Measurements from ENCODE around the gene FNDC5.
A peak's percentile ranks its signal among the peaks of the same experiment; 100 is the strongest.

The FNDC5 gene

DNA sequence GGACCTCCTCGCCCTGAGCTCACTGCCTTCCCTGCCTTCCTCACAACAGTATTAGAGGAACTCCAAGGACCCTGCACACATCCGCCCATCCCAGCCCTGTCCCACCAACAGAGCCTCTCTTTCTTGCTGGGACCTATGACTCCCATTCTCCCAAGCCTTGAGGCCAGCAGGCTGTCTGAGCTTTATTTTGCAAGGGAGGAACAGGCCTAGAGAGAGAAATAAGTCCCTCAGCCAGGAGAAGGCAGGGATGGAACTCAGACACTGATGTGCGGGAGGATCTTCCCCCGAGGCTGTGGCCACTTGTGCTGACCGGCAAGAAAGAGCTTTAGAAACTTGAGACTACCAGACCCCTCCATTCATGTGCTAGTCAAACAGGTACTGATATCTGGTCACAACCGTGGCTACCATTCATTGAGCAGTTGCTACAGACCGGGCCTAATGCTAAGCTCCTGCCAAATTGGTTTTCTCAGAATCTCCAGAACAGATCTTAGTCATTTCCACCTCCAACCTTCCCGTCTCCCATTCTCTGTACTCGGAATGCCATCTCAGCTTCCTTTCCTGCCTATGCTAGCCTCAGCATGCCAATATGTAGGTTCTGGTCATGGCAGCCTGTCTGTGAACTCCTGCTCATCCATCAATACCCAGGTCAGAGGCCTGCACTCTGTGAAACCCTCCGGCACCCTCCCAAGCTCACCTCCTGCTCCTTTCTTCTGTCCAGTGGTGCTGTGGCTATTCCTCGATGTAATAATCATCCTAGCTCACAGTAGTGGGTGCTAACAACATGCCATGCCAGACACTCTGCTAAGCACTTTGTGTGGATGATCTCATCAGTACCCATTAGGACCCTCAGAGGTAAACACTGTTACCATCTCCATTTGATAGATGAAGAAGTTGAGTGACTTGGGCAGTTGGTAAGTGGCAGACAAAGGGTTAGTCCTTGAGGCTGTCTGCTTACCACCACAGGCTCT, 26.7 kb upstream of the FNDC5 start:
- no peak for DNase-seq

- no peak for DNase-seq
These were observed 25.7 kb upstream of the FNDC5 start for GRCh38 chr1:32896451-32896850.

- DNase-seq: no peak
These were observed 24.9 kb upstream of the FNDC5 start for GRCh38 chr1:32895325-32896215.

GRCh38 chr1:32894681-32895080, 24.0 kb upstream of the FNDC5 start:
- no peak for DNase-seq

GRCh38 chr1:32894019-32894600, 23.4 kb upstream of the FNDC5 start:
- DNase-seq: no peak

GRCh38 chr1:32893198-32894018, 22.7 kb upstream of the FNDC5 start:
- peak; percentile 65 for DNase-seq

DNA sequence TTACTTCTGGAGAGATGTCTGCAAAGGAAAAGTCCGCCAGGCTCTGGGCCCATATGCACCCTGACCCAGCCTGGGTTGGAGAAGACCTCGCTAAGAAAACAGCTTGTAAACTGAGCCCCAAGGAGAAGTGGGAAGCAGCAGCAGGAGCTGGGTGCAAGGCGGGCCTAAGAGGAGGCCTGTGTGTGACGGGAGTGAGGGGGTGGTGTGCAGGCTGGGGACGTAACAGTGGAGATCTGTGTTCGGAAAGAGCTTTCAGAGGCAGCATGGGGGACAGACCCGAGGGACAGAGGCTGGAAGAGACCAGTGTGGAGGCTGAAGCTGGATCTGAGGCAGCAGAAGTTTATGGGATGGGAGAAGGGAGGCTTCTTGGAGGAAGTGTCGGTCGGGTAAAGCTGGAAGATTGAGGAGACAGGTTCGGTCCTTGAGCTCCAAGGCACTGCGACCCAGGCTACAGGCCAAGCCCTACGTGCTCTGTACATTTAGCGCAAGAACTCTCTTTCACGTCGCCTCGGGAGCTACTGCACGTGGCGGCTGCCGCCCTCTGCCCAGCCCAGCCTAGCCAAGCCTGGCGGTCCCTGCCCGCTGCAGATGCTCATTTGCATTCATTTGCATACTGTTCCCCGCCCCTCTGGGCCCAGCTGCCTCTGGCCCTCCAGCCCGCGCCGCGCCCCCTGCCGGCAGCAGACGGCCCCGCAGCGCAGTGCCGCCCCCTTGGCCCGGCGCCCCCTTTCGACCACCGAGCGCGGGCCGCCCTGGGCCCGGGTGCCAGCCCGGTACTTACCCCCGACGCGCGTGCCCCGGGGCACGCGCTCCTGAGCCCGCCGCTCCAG, 21.9 kb upstream of the FNDC5 start:
- peak; percentile 68 for DNase-seq

DNA sequence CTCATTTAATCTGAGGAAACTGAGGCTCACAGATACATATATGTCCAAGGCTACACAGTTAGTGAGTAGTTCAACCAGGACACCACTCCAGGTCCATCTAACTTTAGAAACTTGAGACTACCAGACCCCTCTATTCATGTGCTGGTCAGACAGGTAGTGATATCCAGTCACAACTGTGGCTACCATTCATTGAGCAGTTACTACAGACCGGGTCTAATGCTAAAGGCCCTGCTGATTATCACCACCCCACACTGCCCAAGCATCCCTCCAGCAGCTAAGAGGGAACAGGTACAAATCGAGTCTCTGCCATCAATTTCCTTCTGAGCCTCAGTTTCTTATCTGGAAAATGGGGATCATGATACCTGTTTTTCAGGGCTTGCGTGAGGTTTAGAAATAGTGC, 20.9 kb upstream of the FNDC5 start:
- no peak for DNase-seq

- DNase-seq: no peak
These were observed 20.5 kb upstream of the FNDC5 start for GRCh38 chr1:32891241-32891570.

DNA sequence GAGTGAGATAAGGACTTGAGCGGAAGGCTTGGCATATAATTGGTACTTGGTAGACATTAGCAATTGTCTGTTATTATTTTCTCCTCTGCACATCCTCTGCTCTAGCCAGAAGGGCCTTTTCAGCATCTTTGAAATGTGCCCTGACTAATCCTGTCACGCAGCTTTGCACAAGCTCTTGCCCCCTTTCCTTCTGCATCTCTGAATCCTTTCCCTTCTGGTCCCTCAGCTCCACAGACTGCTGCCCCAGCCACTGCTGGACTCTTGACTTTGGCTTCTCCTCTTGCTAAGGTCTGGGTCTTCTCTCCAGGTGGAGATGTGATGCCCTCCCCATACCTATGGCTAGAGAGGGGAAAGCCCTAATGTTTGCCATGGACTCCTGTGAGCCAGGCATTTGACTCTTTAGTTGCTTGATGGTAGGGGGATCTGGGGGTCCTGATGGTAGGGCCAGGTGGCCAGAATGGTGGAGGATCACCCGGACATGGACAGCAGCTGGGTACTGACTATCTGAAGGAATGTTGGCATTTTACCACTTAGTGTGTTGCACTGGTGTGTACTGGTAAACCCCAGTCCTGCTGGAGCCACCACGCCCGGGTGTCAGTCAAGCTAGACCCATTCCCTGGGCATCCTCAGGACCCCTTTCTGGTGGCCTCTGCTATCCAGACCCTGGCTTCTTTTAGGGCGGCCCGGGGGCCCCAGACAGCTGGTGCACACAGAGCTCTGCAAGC, 20.0 kb upstream of the FNDC5 start:
- no peak for DNase-seq

GRCh38 chr1:32889731-32890278, 19.1 kb upstream of the FNDC5 start:
- DNase-seq: no peak

GRCh38 chr1:32888677-32889420, 18.1 kb upstream of the FNDC5 start:
- no peak for DNase-seq

DNA sequence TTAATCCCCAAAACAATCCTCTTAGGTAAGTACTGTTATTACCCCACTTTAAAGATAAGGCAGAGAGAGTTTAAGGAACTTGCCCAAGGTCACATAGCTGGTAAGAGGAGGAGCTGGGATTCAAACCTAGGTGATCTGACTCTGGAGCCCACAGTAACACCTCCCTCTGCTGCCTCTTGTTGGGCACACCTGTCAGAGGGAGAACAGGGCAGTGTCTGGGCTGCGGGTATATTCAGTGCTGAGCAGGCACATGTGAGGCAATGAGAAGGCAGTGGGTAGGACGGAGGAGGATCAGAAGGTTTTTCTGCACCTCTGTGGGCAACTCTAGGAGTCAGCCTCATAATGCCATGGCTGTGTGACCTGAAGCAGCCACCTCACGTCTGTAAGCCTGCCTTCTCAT, 17.4 kb upstream of the FNDC5 start:
- DNase-seq: no peak

DNA sequence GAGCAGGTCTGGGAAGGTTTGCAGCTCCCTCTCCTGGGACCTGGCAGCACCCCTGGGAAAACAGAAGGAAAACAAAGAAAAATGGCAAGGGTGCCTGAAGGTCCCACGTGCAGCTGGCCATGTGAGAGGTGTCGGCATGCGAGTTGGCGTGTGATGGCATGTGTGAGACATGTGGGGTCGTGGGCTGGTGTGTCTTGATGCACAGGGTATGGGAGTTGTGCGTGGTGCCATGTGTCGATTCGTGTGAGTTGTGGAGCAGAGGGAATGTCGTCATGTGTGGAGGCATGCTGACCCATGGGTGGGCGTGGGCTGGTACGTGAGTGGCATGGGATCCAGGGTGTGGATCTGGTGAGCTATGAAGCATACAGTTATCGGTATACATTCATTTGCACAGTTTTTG, 16.9 kb upstream of the FNDC5 start:
- no peak for DNase-seq

- no peak for DNase-seq
These were observed 16.2 kb upstream of the FNDC5 start for GRCh38 chr1:32886828-32887414.

DNA sequence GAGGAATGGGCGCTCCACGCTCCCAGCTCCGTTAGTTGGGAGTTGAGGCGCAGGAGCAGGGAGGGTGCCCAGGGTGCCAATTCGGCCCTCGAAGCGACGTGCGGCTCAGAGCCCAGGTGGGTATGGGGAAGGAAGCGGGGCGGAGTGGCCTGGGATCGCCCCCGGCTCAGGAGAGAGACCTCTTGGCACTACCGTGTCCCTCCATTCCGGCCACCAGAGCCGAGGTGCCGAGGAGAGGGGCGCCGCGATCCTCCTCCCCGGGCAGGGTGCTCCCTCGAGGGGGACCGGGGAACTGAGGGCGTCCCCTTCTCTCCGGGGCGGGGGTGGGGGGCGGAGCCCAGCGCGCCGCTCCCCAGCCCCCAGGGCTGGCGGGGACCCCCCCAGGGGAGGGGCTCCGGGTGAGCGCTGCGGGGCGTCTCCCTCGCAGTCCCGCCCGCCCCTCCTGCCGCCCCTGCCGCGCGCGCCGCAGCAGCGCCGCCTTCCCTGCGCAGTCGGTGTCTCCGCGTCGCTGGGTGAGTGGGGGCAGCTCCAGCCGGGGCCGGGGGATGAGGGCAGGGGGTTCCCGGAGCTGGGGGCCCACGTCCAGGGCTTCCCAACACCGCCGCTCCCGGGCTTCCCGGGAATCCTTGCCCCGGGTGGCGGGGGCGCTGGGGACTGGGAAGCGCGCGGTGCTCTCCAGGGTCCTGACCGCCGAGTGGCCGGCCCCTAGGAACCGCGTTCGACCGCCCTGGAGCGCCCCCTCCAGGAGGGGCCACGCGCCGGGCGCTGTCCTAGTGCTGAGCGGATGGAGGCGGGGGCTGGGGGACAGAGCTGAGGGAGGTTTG, 15.5 kb upstream of the FNDC5 start, which contains the start of gene HPCA:
TSS of gene HPCA (plus strand) at position 488 of the 824 bp plus-strand sequence. CDS start 2,408 bp downstream, outside the sequence.
- DNase-seq: peak; percentile 25

DNA sequence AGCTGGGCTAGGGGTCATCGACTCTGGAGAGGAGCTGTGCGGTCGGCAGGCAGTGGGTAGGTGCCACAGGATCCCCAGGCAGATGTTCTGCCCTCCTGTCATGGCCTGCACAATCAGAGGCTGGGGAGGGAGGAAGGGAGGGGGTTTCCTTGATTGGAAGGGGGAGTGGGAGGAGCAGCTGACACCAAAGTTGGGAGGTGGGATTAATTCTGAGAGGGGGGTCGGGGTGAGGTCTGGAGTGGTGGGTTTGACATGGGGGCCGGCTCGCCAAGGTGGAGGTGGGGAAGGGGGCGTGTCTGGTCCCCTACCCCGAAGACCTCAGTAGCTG, 14.9 kb upstream of the FNDC5 start:
- DNase-seq: no peak

DNA sequence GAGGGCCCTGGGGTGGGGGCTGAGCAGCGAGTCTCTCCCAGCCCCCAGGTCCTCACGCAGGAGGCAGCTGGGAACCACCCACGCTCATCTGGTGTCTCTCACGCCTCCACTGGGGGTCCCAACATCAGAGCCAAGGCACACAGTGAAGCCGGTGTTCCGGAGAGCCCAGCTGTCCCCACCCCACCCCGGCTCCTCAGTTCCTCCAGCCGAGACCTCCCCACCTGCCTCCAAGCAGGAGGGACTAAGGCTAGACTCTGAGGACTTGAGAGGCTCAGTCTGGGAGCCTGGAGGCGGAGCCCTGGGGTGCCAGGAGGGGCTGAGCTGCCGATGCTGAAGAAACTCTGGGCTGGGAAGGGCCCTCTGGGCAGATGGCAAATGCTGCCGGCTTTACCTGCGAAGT, 14.0 kb upstream of the FNDC5 start:
- DNase-seq: no peak

DNA sequence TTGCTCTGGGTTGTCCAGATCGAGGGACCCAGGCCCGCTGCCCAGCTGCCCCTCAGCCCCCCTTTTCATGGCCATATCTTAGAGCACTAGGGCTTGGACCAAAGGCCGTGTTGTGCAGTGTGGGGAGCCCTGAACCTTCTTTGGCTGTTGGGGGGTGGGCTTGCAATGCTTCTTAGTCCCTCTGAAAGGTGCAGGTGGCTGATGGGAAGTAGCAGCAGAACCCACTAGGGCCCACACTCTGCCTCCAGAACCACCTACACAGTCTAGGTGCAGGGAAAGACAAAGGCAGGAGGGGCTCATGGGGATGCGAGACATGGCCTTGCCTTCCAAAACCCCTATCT, 13.3 kb upstream of the FNDC5 start:
- DNase-seq: no peak

All from NCI-H1105 (cell line).